DOHH2 (cell line): ENCODE data around the gene MPRIP.

Source experiments
- H3F3A ChIP-seq: fragments of 200-600 bp; sonication (generic), shearing (Covaris generic); 2 replicates; pipeline ENCODE4 v1.6.0; 2016; ENCODE audit warnings: antibody characterized with exemption, mild to moderate bottlenecking; ENCODE audit not compliant: control insufficient read depth, insufficient read depth
- H3K27ac ChIP-seq: fragments of 200-600 bp; sonication (generic); 2 replicates; pipeline ENCODE4 v1.5.1; 2014; ENCODE audit warnings: low read depth, mild to moderate bottlenecking, low read length, moderate library complexity
- H3K27me3 ChIP-seq: fragments of 200-600 bp; sonication (generic); 2 replicates; pipeline ENCODE4 v1.6.1; 2014; ENCODE audit warnings: mild to moderate bottlenecking, low read length, mixed read lengths; ENCODE audit not compliant: control insufficient read depth
- H3K36me3 ChIP-seq: fragments of 200-600 bp; sonication (generic); 2 replicates; pipeline ENCODE4 v1.6.1; 2014; ENCODE audit warnings: mild to moderate bottlenecking, low read length, moderate library complexity, mixed read lengths; ENCODE audit not compliant: control insufficient read depth
- H3K4me1 ChIP-seq: fragments of 200-600 bp; sonication (generic); 2 replicates; pipeline ENCODE4 v1.6.1; 2014; ENCODE audit warnings: mild to moderate bottlenecking, low read length, mixed read lengths; ENCODE audit not compliant: control insufficient read depth
- H3K4me2 ChIP-seq: fragments of 200-600 bp; sonication (generic); 2 replicates; pipeline ENCODE4 v1.6.0; 2014; ENCODE audit warnings: mild to moderate bottlenecking, low read length, moderate library complexity
- H3K4me3 ChIP-seq: fragments of 200-600 bp; sonication (generic); 2 replicates; pipeline ENCODE4 v1.5.1; 2014; ENCODE audit warnings: mild to moderate bottlenecking, low read length, mixed read lengths
- H3K79me2 ChIP-seq: fragments of 200-600 bp; sonication (generic); 2 replicates; pipeline ENCODE4 v1.6.1; 2014; ENCODE audit warnings: mild to moderate bottlenecking, low read length, mixed read lengths; ENCODE audit not compliant: control insufficient read depth
- H3K9me2 ChIP-seq: fragments of 200-600 bp; sonication (generic); replicated peaks from 2 replicates; pipeline ENCODE4 v1.6.1; 2014; ENCODE audit warnings: mild to moderate bottlenecking, low read length, mixed read lengths; ENCODE audit not compliant: control insufficient read depth
- H3K9me3 ChIP-seq: fragments of 200-600 bp; sonication (generic); 2 replicates; pipeline ENCODE4 v1.6.1; 2014; ENCODE audit warnings: antibody characterized with exemption, low read length, mixed read lengths; ENCODE audit not compliant: control insufficient read depth, insufficient read depth
- H4K20me1 ChIP-seq: fragments of 200-600 bp; sonication (generic); 2 replicates; pipeline ENCODE4 v1.6.0; 2014; ENCODE audit warnings: low read depth, mild to moderate bottlenecking, antibody characterized with exemption, low read length, moderate library complexity; ENCODE audit not compliant: control insufficient read depth, insufficient read depth
- EZH2phosphoT487 ChIP-seq: fragments of 200-600 bp; sonication (generic); IDR thresholded peaks from 2 replicates; pipeline ENCODE4 v1.6.1; 2017; ENCODE audit warnings: borderline replicate concordance, mild to moderate bottlenecking, antibody characterized with exemption, low read length, moderate library complexity, mixed read lengths
- TF ChIP-seq, protein P1 (sequence below): fragments of 200-600 bp; sonication (generic); IDR thresholded peaks from one replicate; pipeline ENCODE4 v1.5.1; 2014; ENCODE audit warnings: antibody characterized with exemption, mild to moderate bottlenecking, low read depth, low read length; ENCODE audit not compliant: poor library complexity, severe bottlenecking

The MPRIP gene

DNA sequence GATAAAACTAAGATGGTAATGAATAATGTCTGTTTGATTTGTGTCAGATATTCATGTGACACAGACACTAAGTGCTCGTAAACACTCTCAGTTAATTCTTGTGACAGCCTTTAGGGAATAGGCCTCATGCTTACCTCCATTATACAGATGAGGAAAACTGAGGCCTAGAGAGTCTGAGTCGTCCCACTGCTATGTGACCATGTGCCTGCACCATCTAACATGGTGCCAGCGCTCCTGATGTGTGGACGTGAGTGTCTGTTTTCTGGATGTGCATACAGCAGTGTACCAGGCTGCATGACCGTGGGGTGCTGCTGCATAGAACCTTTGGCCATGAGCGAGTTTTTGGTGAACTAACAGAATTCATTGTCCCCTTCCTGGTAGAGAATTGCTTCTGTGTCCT, 61.8 kb downstream of the MPRIP start:
- Histone ChIP-seq H3K9me2 (no peaks in the 10 kb centered on the region), H3K27me3 (no peaks in the 10 kb centered on the region), H3K4me2 (no peak overlapping the region), H3K4me3 (no peak overlapping the region), H3K27ac (no peak overlapping the region), H3K4me1 (no peaks in the 10 kb centered on the region), H3K79me2 (peaks cover 3% of the 10 kb centered on the region; the same call in 1 of the 2 replicates), H3K36me3 (no peaks in the 10 kb centered on the region; the same call in 1 of the 2 replicates), H3K9me3 (no peaks in the 10 kb centered on the region), H4K20me1 (peaks cover 3% of the 10 kb centered on the region; the same call in 1 of the 2 replicates), H3F3A (no peaks in the 10 kb centered on the region)
- TF ChIP-seq, protein P1, sequence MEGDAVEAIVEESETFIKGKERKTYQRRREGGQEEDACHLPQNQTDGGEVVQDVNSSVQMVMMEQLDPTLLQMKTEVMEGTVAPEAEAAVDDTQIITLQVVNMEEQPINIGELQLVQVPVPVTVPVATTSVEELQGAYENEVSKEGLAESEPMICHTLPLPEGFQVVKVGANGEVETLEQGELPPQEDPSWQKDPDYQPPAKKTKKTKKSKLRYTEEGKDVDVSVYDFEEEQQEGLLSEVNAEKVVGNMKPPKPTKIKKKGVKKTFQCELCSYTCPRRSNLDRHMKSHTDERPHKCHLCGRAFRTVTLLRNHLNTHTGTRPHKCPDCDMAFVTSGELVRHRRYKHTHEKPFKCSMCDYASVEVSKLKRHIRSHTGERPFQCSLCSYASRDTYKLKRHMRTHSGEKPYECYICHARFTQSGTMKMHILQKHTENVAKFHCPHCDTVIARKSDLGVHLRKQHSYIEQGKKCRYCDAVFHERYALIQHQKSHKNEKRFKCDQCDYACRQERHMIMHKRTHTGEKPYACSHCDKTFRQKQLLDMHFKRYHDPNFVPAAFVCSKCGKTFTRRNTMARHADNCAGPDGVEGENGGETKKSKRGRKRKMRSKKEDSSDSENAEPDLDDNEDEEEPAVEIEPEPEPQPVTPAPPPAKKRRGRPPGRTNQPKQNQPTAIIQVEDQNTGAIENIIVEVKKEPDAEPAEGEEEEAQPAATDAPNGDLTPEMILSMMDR: no peak
- TF ChIP-seq EZH2phosphoT487: no peak

DNA sequence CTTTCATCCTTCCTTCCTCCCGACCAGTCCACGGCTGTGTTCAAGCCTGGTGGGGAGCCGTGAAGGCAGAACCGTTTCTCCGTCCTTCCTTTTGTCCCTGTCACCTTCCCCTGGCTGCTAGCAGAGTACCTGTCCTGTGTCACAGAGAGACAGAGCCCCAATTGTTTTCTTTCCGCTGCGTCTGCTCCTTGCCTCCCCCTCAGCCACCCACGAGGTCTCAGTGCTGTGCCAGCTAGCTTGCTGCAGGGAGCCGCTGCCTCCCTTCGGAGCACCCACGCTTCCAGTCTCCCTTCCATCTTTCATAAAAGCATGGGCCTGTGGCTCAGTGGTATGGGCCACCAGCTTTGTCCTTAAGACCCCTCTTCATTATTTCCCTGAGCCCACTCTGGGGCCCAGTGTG, 62.2 kb downstream of the MPRIP start:
- TF ChIP-seq, protein P1: no peak
- TF ChIP-seq EZH2phosphoT487: no peak
- H3K4me1 ChIP-seq: no peaks in the 10 kb centered on the region
- H3K4me3 ChIP-seq: no peak overlapping the region
- no peaks in the 10 kb centered on the region; the same call in 1 of the 2 replicates for H3K36me3 ChIP-seq
- H3F3A ChIP-seq: no peaks in the 10 kb centered on the region
- no peaks in the 10 kb centered on the region for H3K27me3 ChIP-seq
- H3K9me2 ChIP-seq: no peaks in the 10 kb centered on the region
- H3K27ac ChIP-seq: no peak overlapping the region
- H4K20me1 ChIP-seq: peaks cover 3% of the 10 kb centered on the region; the same call in 1 of the 2 replicates
- no peaks in the 10 kb centered on the region for H3K9me3 ChIP-seq
- no peak overlapping the region for H3K4me2 ChIP-seq
- H3K79me2 ChIP-seq: peaks cover 3% of the 10 kb centered on the region; the same call in 1 of the 2 replicates

DNA sequence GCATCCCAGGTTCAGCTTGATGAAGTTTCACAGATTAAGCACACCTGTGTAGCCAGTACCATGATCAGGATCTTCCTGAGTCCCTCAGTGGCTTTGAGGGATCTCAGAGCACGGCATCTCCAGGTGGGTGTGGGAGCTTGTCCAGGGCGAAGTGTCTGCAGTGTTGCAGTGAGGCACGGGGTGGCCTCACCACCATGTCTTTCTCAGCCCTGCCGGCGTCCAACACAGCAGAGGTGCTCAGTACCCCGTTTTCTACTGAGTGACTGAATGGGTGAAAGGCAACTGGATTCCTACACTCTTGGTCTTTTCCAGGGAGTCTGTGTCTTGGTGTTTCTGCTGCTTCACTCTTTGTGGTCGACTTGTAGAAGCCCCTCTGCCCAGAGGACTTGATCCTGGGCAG, 63.7 kb downstream of the MPRIP start:
- H3K9me2 ChIP-seq: no peaks in the 10 kb centered on the region
- H3K4me2 ChIP-seq: no peak overlapping the region
- H3K4me3 ChIP-seq: no peak overlapping the region
- no peaks in the 10 kb centered on the region for H3F3A ChIP-seq
- H3K36me3 ChIP-seq: no peaks in the 10 kb centered on the region; the same call in 1 of the 2 replicates
- H3K4me1 ChIP-seq: peaks cover 5% of the 10 kb centered on the region; the same call in 1 of the 2 replicates
- H3K79me2 ChIP-seq: peaks cover 12% of the 10 kb centered on the region
- no peaks in the 10 kb centered on the region for H3K9me3 ChIP-seq
- H3K27ac ChIP-seq: no peak overlapping the region
- H4K20me1 ChIP-seq: peaks cover 13% of the 10 kb centered on the region; the same call in 1 of the 2 replicates
- H3K27me3 ChIP-seq: no peaks in the 10 kb centered on the region
- TF ChIP-seq, protein P1: no peak
- no peak for TF ChIP-seq EZH2phosphoT487
